ENCODE measurements around the gene HIC1. TPM values are rescaled to one million over a fixed set of nuclear protein-coding genes. Genes with fewer than 3 reads are reported as not detected.

The HIC1 gene
- total and polyA plus RNA-seq, 2 experiments from 2014 or later = 0.88 to 3.7 TPM

- no peak overlapping the region for H3K27ac ChIP-seq
- TF ChIP-seq CTCF (IDR thresholded peaks at IDR 0.05; ENCODE audit: low read depth, low read length) = no peak
- H3K4me1 ChIP-seq (ENCODE audit: low read depth) = peaks cover 5% of the 10 kb centered on the region
- H3K36me3 ChIP-seq = no peaks in the 10 kb centered on the region
- no peak for DNase-seq (ENCODE audit: low read depth in 1 of 2, low spot score in 1 of 2)
- no peaks in the 10 kb centered on the region for H3K9me3 ChIP-seq (ENCODE audit: low read depth)
- no peak overlapping the region for H3K4me3 ChIP-seq
- H3K27me3 ChIP-seq = peaks cover 6% of the 10 kb centered on the region
These were observed 26.2 kb upstream of the HIC1 start for GRCh38 chr17:2028737-2029136.

GRCh38 chr17:2029911-2030778, 24.8 kb upstream of the HIC1 start, which contains the start of gene DPH1:
Gene DPH1 (plus strand): TSS chr17:2030153. CDS start chr17:2030170, 17 bp downstream.
- H3K36me3 ChIP-seq = no peaks in the 10 kb centered on the region
- H3K27ac ChIP-seq = peak within 1 kb of the TSS; percentile 64
- no peaks in the 10 kb centered on the region for H3K27me3 ChIP-seq
- no peak for TF ChIP-seq CTCF (IDR thresholded peaks at IDR 0.05; ENCODE audit: low read depth, low read length)
- no peaks in the 10 kb centered on the region for H3K9me3 ChIP-seq (ENCODE audit: low read depth)
- peak; percentile 92 to 95 for DNase-seq (ENCODE audit: low read depth in 1 of 2, low spot score in 1 of 2)
- H3K4me1 ChIP-seq (ENCODE audit: low read depth) = peaks cover 5% of the 10 kb centered on the region
- H3K4me3 ChIP-seq = peak within 1 kb of the TSS; percentile 79

- DNase-seq (ENCODE audit: low read depth in 1 of 2, low spot score in 1 of 2) = peak in 1 of 2 donors; percentile 92
- H3K36me3 ChIP-seq = no peaks in the 10 kb centered on the region
These were observed 24.1 kb upstream of the HIC1 start for GRCh38 chr17:2030779-2031163.

GRCh38 chr17:2033153-2033552, 21.8 kb upstream of the HIC1 start:
- Histone ChIP-seq H3K27ac (no peak overlapping the region), H3K4me3 (no peak overlapping the region), H3K9me3 (ENCODE audit: low read depth) (no peaks in the 10 kb centered on the region), H3K4me1 (ENCODE audit: low read depth) (peaks cover 5% of the 10 kb centered on the region), H3K36me3 (peaks cover 2% of the 10 kb centered on the region), H3K27me3 (no peaks in the 10 kb centered on the region)
- DNase-seq (ENCODE audit: low read depth in 1 of 2, low spot score in 1 of 2) = no peak
- no peak for TF ChIP-seq CTCF (IDR thresholded peaks at IDR 0.05; ENCODE audit: low read depth, low read length)

More at GRCh38 chr17:2030779-2031163, 24.1 kb upstream of the HIC1 start:
- H3K27me3 ChIP-seq = no peaks in the 10 kb centered on the region
- peak; percentile 62 for TF ChIP-seq CTCF (IDR thresholded peaks at IDR 0.05; ENCODE audit: low read depth, low read length)
- peak overlapping the region; percentile 64 for H3K27ac ChIP-seq
- H3K4me3 ChIP-seq = peak overlapping the region; percentile 79
- H3K4me1 ChIP-seq (ENCODE audit: low read depth) = peaks cover 5% of the 10 kb centered on the region
- H3K9me3 ChIP-seq (ENCODE audit: low read depth) = no peaks in the 10 kb centered on the region

- no peak overlapping the region for H3K4me3 ChIP-seq
- no peak overlapping the region for H3K27ac ChIP-seq
- DNase-seq (ENCODE audit: low read depth in 1 of 2, low spot score in 1 of 2) = peak in 1 of 2 donors; percentile 69
- H3K9me3 ChIP-seq (ENCODE audit: low read depth) = no peaks in the 10 kb centered on the region
- TF ChIP-seq CTCF (IDR thresholded peaks at IDR 0.05; ENCODE audit: low read depth, low read length) = no peak
- peaks cover 2% of the 10 kb centered on the region for H3K36me3 ChIP-seq
- H3K27me3 ChIP-seq = no peaks in the 10 kb centered on the region
- peaks cover 5% of the 10 kb centered on the region for H3K4me1 ChIP-seq (ENCODE audit: low read depth)
These were observed 20.7 kb upstream of the HIC1 start for GRCh38 chr17:2034157-2034556.
